B cell (primary cell): ENCODE measurements around the gene MTCL3.

Source experiments
- EZH2 ChIP-seq: IDR thresholded peaks from 2 replicates; pipeline ENCODE4 v1.6.1; 2012; ENCODE audit warnings: borderline replicate concordance, low read depth, mild to moderate bottlenecking, moderate library complexity, low read length; ENCODE audit not compliant: insufficient read depth, poor library complexity, severe bottlenecking
- TF ChIP-seq, protein P1 (sequence below): fragments of 200-600 bp; IDR thresholded peaks from one replicate; pipeline ENCODE4 v1.8.0; 2022; ENCODE audit warnings: antibody characterized with exemption, mild to moderate bottlenecking

DNA sequence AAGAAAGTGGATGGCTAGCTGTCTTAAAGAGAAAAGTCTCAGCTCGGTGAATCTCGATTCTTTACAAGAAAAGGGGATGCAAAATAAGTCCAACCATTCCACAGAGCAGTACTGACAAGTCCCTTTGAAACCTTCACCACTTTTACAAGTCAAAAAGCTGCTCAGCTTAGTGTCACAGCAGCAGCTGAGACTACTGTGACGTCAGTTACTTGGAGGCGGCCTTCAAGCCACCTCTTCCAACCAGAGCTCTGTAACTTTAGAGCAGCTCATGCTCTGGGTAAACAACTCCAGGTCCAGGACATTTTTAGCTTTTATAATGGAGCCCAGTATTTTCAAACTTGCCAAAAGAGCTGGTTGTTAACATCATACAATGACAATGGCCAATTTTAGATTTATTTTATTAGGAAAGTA lies 59.9 kb downstream of the MTCL3 start, which contains the start of gene KIAA0408:
- TF ChIP-seq, protein P1, sequence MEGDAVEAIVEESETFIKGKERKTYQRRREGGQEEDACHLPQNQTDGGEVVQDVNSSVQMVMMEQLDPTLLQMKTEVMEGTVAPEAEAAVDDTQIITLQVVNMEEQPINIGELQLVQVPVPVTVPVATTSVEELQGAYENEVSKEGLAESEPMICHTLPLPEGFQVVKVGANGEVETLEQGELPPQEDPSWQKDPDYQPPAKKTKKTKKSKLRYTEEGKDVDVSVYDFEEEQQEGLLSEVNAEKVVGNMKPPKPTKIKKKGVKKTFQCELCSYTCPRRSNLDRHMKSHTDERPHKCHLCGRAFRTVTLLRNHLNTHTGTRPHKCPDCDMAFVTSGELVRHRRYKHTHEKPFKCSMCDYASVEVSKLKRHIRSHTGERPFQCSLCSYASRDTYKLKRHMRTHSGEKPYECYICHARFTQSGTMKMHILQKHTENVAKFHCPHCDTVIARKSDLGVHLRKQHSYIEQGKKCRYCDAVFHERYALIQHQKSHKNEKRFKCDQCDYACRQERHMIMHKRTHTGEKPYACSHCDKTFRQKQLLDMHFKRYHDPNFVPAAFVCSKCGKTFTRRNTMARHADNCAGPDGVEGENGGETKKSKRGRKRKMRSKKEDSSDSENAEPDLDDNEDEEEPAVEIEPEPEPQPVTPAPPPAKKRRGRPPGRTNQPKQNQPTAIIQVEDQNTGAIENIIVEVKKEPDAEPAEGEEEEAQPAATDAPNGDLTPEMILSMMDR: no peak
- TF ChIP-seq EZH2: no peak
